GM18505 (cell line): ENCODE results near the gene CUX1.
"Not testable (repeated sequence)": the region's sequence is repeated elsewhere in the genome, so short reads cannot be mapped to it uniquely, and the experiment has no call there.

Experiments
- ATAC-seq: cut with Tn5 transposase; IDR thresholded peaks from one replicate; pipeline ENCODE4 v1.9.1; 2021; ENCODE audit not compliant: unreplicated experiment
- POLR2A ChIP-seq: IDR thresholded peaks from 4 replicates; pipeline ENCODE4 v1.6.1; 2011; ENCODE audit warnings: borderline replicate concordance; ENCODE audit not compliant: insufficient read depth, insufficient read length; ENCODE audit errors: extremely low read depth

Gene CUX1

GRCh38 chr7:101824440-101824839, 7.0 kb downstream of the CUX1 start:
- TF ChIP-seq POLR2A, result no peak

GRCh38 chr7:101826081-101826835, 8.8 kb downstream of the CUX1 start:
- no peak for ATAC-seq
- no peak for TF ChIP-seq POLR2A

More at GRCh38 chr7:101824440-101824839, 7.0 kb downstream of the CUX1 start:
- no peak for ATAC-seq

- TF ChIP-seq POLR2A, result no peak
- no peak for ATAC-seq
Observed at GRCh38 chr7:101828301-101829020, 11.0 kb downstream of the CUX1 start.

- TF ChIP-seq POLR2A, result no peak
- no peak for ATAC-seq
Observed at GRCh38 chr7:101829374-101829773, 11.9 kb downstream of the CUX1 start.

GRCh38 chr7:101829821-101830220, 12.4 kb downstream of the CUX1 start:
- ATAC-seq, result no peak
- TF ChIP-seq POLR2A, result no peak

- ATAC-seq, result not testable (repeated sequence)
Observed at GRCh38 chr7:101831396-101831795, 14.0 kb downstream of the CUX1 start.

GRCh38 chr7:101832205-101832631, 14.8 kb downstream of the CUX1 start:
- no peak for ATAC-seq
- no peak for TF ChIP-seq POLR2A

- no peak for TF ChIP-seq POLR2A
- ATAC-seq, result no peak
Observed at GRCh38 chr7:101832685-101833375, 15.4 kb downstream of the CUX1 start.

GRCh38 chr7:101833799-101834198, 16.4 kb downstream of the CUX1 start:
- no peak for TF ChIP-seq POLR2A
- no peak for ATAC-seq

GRCh38 chr7:101835136-101835535, 17.7 kb downstream of the CUX1 start:
- no peak for TF ChIP-seq POLR2A
- no peak for ATAC-seq

GRCh38 chr7:101837433-101837832, 20.0 kb downstream of the CUX1 start:
- not testable (repeated sequence) for ATAC-seq

GRCh38 chr7:101838837-101839483, 21.5 kb downstream of the CUX1 start:
- no peak for ATAC-seq
- no peak for TF ChIP-seq POLR2A

GRCh38 chr7:101841328-101841727, 23.9 kb downstream of the CUX1 start:
- TF ChIP-seq POLR2A, result no peak
- ATAC-seq, result no peak
